ENCODE measurements around the gene SHISA7. TPM values are rescaled to one million over a fixed set of nuclear protein-coding genes. Genes with fewer than 3 reads are reported as not detected.

Gene SHISA7
- total and polyA plus RNA-seq, 2 experiments from 2014 or later = not detected

- peak; percentile 66 for DNase-seq
- peaks cover 12% of the 10 kb centered on the region; the same call in 1 of the 2 replicates for H4K20me1 ChIP-seq (ENCODE audit: insufficient read depth)
- WGBS, 2 experiments (ENCODE audit: low coverage in 1 of 2, low lambda C conversion rate in 2 of 2, missing lambda C conversion rate in 2 of 2) = 73 to 76% methylated on average over 18 of the region's 18 CpGs
These were observed 51.1 kb downstream of the SHISA7 start for GRCh38 chr19:55391702-55392615.

GRCh38 chr19:55391191-55391670 lies 51.9 kb downstream of the SHISA7 start:
- H4K20me1 ChIP-seq (ENCODE audit: insufficient read depth) = peaks cover 16% of the 10 kb centered on the region; the same call in 1 of the 2 replicates
- no peak overlapping the region for H3K9ac ChIP-seq
- no peak overlapping the region for H3K4me2 ChIP-seq (ENCODE audit: unreplicated experiment)
- in situ Hi-C loops (cut with MboI) = no loop called here
- H3K79me2 ChIP-seq (ENCODE audit: insufficient read depth) = peaks cover 50% of the 10 kb centered on the region
- 66 to 70% methylated on average over 12 of the region's 12 CpGs for WGBS, 2 experiments (ENCODE audit: low coverage in 1 of 2, low lambda C conversion rate in 2 of 2, missing lambda C conversion rate in 2 of 2)
- H3K27ac ChIP-seq = no peak overlapping the region
- peaks cover 20% of the 10 kb centered on the region; the same call in 1 of the 2 replicates for H3K4me1 ChIP-seq (ENCODE audit: insufficient read depth)
- H3F3A ChIP-seq (ENCODE audit: insufficient read depth) = peaks cover 43% of the 10 kb centered on the region
- H3K9me2 ChIP-seq (ENCODE audit: insufficient read depth) = no peaks in the 10 kb centered on the region
- H3K4me3 ChIP-seq = no peak overlapping the region
- H2AFZ ChIP-seq = no peak overlapping the region
- no peaks in the 10 kb centered on the region for H3K9me3 ChIP-seq (ENCODE audit: low read depth)
- TF ChIP-seq EZH2 (IDR thresholded peaks at IDR 0.05; ENCODE audit: insufficient read depth, poor library complexity, severe bottlenecking) = no peak
- no peak for TF ChIP-seq EZH2phosphoT487 (IDR thresholded peaks at IDR 0.05; ENCODE audit: insufficient read depth, low read depth)
- no peak for DNase-seq
- H3K27me3 ChIP-seq (replicated peaks; ENCODE audit: insufficient read depth) = no peaks in the 10 kb centered on the region
- H3K36me3 ChIP-seq (ENCODE audit: low read depth) = peaks cover 27% of the 10 kb centered on the region; the same call in 1 of the 2 replicates

More at GRCh38 chr19:55391702-55392615, 51.1 kb downstream of the SHISA7 start:
- H3F3A ChIP-seq (ENCODE audit: insufficient read depth) = peaks cover 44% of the 10 kb centered on the region
- no peak for TF ChIP-seq EZH2 (IDR thresholded peaks at IDR 0.05; ENCODE audit: insufficient read depth, poor library complexity, severe bottlenecking)
- no peak for TF ChIP-seq EZH2phosphoT487 (IDR thresholded peaks at IDR 0.05; ENCODE audit: insufficient read depth, low read depth)
- in situ Hi-C loops (cut with MboI) = no loop called here
- no peaks in the 10 kb centered on the region for H3K9me2 ChIP-seq (ENCODE audit: insufficient read depth)
- H2AFZ ChIP-seq = no peak overlapping the region
- H3K9ac ChIP-seq = no peak overlapping the region
- no peak overlapping the region for H3K4me3 ChIP-seq
- no peaks in the 10 kb centered on the region for H3K9me3 ChIP-seq (ENCODE audit: low read depth)
- peaks cover 24% of the 10 kb centered on the region; the same call in 1 of the 2 replicates for H3K36me3 ChIP-seq (ENCODE audit: low read depth)
- peaks cover 43% of the 10 kb centered on the region for H3K79me2 ChIP-seq (ENCODE audit: insufficient read depth)
- peaks cover 20% of the 10 kb centered on the region; the same call in 1 of the 2 replicates for H3K4me1 ChIP-seq (ENCODE audit: insufficient read depth)
- 0 out of 2 replicates have a peak overlapping the region, but pooled peaks have one; percentile 17 for H3K27ac ChIP-seq
- H3K4me2 ChIP-seq (ENCODE audit: unreplicated experiment) = no peak overlapping the region
- no peaks in the 10 kb centered on the region for H3K27me3 ChIP-seq (replicated peaks; ENCODE audit: insufficient read depth)

GRCh38 chr19:55390461-55390880 lies 52.6 kb downstream of the SHISA7 start:
- in situ Hi-C loops (cut with MboI) = no loop called here
- Histone ChIP-seq H3K4me2 (ENCODE audit: unreplicated experiment) (no peak overlapping the region), H3K27me3 (replicated peaks; ENCODE audit: insufficient read depth) (no peaks in the 10 kb centered on the region), H3K27ac (no peak overlapping the region), H3K36me3 (ENCODE audit: low read depth) (peaks cover 27% of the 10 kb centered on the region; the same call in 1 of the 2 replicates), H3K9me3 (ENCODE audit: low read depth) (no peaks in the 10 kb centered on the region), H3K4me1 (ENCODE audit: insufficient read depth) (peaks cover 20% of the 10 kb centered on the region; the same call in 1 of the 2 replicates), H3K9ac (no peak overlapping the region), H3K4me3 (no peak overlapping the region), H3F3A (ENCODE audit: insufficient read depth) (peaks cover 43% of the 10 kb centered on the region), H3K79me2 (ENCODE audit: insufficient read depth) (peaks cover 54% of the 10 kb centered on the region), H2AFZ (no peak overlapping the region), H3K9me2 (ENCODE audit: insufficient read depth) (no peaks in the 10 kb centered on the region), H4K20me1 (ENCODE audit: insufficient read depth) (peaks cover 16% of the 10 kb centered on the region; the same call in 1 of the 2 replicates)
- DNase-seq = no peak
- WGBS, 2 experiments (ENCODE audit: low coverage in 1 of 2, low lambda C conversion rate in 2 of 2, missing lambda C conversion rate in 2 of 2) = 77 to 81% methylated on average over 7 of the region's 7 CpGs
- no peak for TF ChIP-seq EZH2 (IDR thresholded peaks at IDR 0.05; ENCODE audit: insufficient read depth, poor library complexity, severe bottlenecking)
- no peak for TF ChIP-seq EZH2phosphoT487 (IDR thresholded peaks at IDR 0.05; ENCODE audit: insufficient read depth, low read depth)
